ENCODE measurements around the gene COL27A1. TPM values are rescaled to one million over a fixed set of nuclear protein-coding genes. Genes with fewer than 3 reads are reported as not detected.

Gene COL27A1
- total RNA-seq, 1 donor from 2014 or later: 4.3 TPM

DNA sequence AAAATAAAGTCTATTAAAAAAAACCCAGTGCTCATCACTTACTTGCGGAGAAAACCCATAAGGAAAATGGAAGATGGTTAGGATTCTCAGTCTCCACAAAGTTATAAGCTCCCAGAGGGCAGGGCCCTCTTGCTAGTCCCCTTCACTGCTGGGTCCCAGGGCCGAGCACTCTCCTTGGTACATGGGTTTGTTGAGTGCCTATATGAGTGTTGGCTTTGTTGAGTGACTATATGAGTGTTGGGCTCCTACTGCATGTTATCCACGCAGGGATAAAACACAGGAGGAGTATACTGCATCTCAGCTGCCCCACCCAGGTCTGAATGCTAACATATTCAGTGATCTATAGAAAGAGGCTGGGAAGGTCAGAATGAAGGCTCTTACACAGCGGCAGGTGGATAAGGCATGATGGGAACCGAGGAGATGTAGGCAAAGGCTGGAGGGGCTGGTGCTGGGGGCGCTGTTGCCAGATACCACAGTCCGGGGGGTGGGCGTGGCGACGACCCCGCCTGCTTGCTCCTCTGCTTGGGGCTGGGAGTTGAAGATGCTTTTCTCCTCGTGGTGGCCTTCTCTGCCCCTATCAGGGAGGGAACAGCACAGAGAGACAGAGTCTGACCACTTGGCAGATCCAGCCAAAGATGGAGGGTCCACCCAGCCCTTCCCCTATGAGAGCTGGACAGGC, 186.0 kb downstream of the COL27A1 start:
- H3K36me3 ChIP-seq: no peaks in the 10 kb centered on the region
- TF ChIP-seq CTCF (IDR thresholded peaks at IDR 0.05) (no peak), EZH2 (IDR thresholded peaks at IDR 0.05) (no peak), EZH2phosphoT487 (IDR thresholded peaks at IDR 0.05) (no peak)

GRCh38 chr9:114341991-114342390, 186.7 kb downstream of the COL27A1 start:
- H3F3A ChIP-seq (ENCODE audit: low read depth): no peaks in the 10 kb centered on the region
- H3K4me2 ChIP-seq: no peak overlapping the region
- H3K9ac ChIP-seq: no peak overlapping the region
- no peaks in the 10 kb centered on the region for H3K4me1 ChIP-seq
- no peak overlapping the region for H3K4me3 Mint-ChIP-seq
- H3K27me3 Mint-ChIP-seq (ENCODE audit: insufficient read depth, low read depth): peaks cover 4% of the 10 kb centered on the region
- no peak for DNase-seq (ENCODE audit: low spot score)
- no peaks in the 10 kb centered on the region for H3K4me1 Mint-ChIP-seq
- H3K4me3 ChIP-seq: no peak overlapping the region
- no peaks in the 10 kb centered on the region for H4K20me1 ChIP-seq (ENCODE audit: low read depth)
- H3K27ac Mint-ChIP-seq: no peak overlapping the region
- H3K36me3 Mint-ChIP-seq: peaks cover 11% of the 10 kb centered on the region
- H2AFZ ChIP-seq (replicated peaks): no peak overlapping the region
- no peak overlapping the region for H3K27ac ChIP-seq
- no peak for TF ChIP-seq EZH2phosphoT487 (IDR thresholded peaks at IDR 0.05)
- TF ChIP-seq CTCF (IDR thresholded peaks at IDR 0.05): no peak
- no peaks in the 10 kb centered on the region for H3K9me3 Mint-ChIP-seq
- no peaks in the 10 kb centered on the region for H3K36me3 ChIP-seq
- no peaks in the 10 kb centered on the region for H3K9me3 ChIP-seq (ENCODE audit: low read depth)
- H3K79me2 ChIP-seq (ENCODE audit: low read depth): no peaks in the 10 kb centered on the region
- H3K27me3 ChIP-seq: no peaks in the 10 kb centered on the region

More for the DNA sequence above, 186.0 kb downstream of the COL27A1 start:
- no peak for DNase-seq (ENCODE audit: low spot score)
- peaks cover 7% of the 10 kb centered on the region for H3K36me3 Mint-ChIP-seq
- H3F3A ChIP-seq (ENCODE audit: low read depth): no peaks in the 10 kb centered on the region
- no peaks in the 10 kb centered on the region for H4K20me1 ChIP-seq (ENCODE audit: low read depth)
- no peak overlapping the region for H3K27ac ChIP-seq
- no peak overlapping the region for H3K4me3 Mint-ChIP-seq
- no peak overlapping the region for H3K4me2 ChIP-seq
- H3K27ac Mint-ChIP-seq: no peak overlapping the region
- H3K4me1 ChIP-seq: no peaks in the 10 kb centered on the region
- no peaks in the 10 kb centered on the region for H3K9me3 Mint-ChIP-seq
- H3K4me3 ChIP-seq: no peak overlapping the region
- H3K79me2 ChIP-seq (ENCODE audit: low read depth): no peaks in the 10 kb centered on the region
- H3K27me3 Mint-ChIP-seq (ENCODE audit: insufficient read depth, low read depth): peaks cover 4% of the 10 kb centered on the region
- H3K9me3 ChIP-seq (ENCODE audit: low read depth): no peaks in the 10 kb centered on the region
- H3K4me1 Mint-ChIP-seq: no peaks in the 10 kb centered on the region
- no peak overlapping the region for H2AFZ ChIP-seq (replicated peaks)
- no peak overlapping the region for H3K9ac ChIP-seq
- H3K27me3 ChIP-seq: no peaks in the 10 kb centered on the region

DNA sequence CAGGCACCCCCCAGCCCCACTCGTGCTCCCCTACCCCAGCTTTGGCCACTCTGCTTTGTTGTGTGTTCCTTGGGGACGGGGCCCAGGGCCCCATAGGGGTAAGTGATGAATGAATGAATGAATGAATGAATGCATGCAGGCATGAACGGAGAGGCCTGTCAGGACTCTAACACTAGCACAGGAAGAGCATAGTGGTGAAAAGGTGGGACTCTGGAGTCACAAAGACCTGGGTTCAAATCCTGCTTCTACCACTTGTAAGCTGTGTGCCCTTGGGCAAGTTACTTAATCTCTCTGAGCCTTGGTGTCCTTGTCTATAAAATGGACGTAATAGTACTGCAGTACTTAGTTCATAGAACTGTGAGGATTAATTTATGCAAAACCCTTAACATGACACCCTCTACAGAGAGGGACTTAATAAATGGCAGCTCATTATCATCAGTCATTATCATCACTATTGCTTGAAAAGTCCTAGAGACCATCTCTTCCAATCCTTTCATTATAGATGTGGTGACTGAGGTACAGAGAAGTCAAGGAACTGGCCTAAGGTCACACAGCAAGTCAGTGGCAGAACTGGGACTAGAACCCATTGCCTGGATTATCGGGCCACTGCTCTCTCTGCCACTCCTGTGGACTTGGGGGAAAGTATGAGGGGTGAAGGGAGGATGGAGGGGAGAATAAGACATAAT, 187.6 kb downstream of the COL27A1 start:
- Histone ChIP-seq H3K4me3 (no peak overlapping the region), H3K4me1 (no peaks in the 10 kb centered on the region), H3K9me3 (ENCODE audit: low read depth) (no peaks in the 10 kb centered on the region), H2AFZ (replicated peaks) (no peak overlapping the region), H3K27me3 (no peaks in the 10 kb centered on the region), H3K36me3 (no peaks in the 10 kb centered on the region), H3K79me2 (ENCODE audit: low read depth) (no peaks in the 10 kb centered on the region), H3K4me2 (no peak overlapping the region), H3F3A (ENCODE audit: low read depth) (no peaks in the 10 kb centered on the region), H3K9ac (no peak overlapping the region), H3K27ac (no peak overlapping the region), H4K20me1 (ENCODE audit: low read depth) (no peaks in the 10 kb centered on the region)
- Mint-ChIP-seq H3K27ac (no peak overlapping the region), H3K9me3 (no peaks in the 10 kb centered on the region), H3K27me3 (ENCODE audit: insufficient read depth, low read depth) (peaks cover 4% of the 10 kb centered on the region), H3K4me3 (no peak overlapping the region), H3K4me1 (peaks cover 2% of the 10 kb centered on the region), H3K36me3 (peaks cover 13% of the 10 kb centered on the region)
- TF ChIP-seq EZH2phosphoT487 (IDR thresholded peaks at IDR 0.05): no peak
- TF ChIP-seq EZH2 (IDR thresholded peaks at IDR 0.05): no peak
- TF ChIP-seq CTCF (IDR thresholded peaks at IDR 0.05): no peak
- no peak for DNase-seq (ENCODE audit: low spot score)
